Glomerular visceral epithelial cell (primary cell): ENCODE measurements around the gene ITPR1.

ENCODE experiments used
- DNase-seq: peaks from one replicate; pipeline ENCODE4 v3.0.0-alpha.2; 2016; ENCODE audit errors: extremely low spot score

The ITPR1 gene

DNA sequence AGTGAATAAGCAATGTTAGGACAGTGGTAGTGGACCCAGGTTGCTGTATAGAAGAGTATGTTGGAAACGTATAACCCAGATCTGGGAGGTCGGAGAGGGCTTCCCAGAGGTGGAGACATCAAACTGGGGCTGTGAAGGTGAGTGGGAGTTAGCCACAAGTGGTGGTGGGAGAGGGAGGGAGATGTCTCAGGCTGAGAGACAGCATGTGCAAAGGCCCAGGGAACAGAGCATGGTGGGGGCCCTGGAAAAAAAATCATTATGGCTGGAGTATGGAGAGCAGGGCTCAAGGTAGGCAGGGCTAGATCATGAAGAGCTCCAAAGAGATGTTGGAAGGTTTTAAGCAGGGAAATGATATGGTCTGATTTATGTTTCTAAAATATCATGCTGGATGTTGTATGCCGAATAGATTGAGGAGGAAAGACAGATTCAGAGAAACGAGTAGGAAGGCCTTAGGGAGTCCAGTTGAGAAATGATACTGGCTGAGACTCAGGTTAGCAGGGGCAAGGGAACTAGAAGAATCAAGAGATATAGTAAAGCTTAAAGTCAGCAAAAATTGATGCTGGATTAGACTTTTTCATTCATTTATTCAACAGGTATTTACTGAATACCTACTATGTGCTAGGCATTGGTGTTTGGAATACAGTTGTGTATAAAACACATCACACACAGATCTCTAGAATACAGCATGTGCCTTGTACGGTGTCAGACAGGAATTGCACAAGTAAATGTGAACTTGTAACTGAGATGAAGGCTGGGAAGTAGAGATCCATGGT, 17.0 kb downstream of the ITPR1 start:
- DNase-seq, result no peak

DNA sequence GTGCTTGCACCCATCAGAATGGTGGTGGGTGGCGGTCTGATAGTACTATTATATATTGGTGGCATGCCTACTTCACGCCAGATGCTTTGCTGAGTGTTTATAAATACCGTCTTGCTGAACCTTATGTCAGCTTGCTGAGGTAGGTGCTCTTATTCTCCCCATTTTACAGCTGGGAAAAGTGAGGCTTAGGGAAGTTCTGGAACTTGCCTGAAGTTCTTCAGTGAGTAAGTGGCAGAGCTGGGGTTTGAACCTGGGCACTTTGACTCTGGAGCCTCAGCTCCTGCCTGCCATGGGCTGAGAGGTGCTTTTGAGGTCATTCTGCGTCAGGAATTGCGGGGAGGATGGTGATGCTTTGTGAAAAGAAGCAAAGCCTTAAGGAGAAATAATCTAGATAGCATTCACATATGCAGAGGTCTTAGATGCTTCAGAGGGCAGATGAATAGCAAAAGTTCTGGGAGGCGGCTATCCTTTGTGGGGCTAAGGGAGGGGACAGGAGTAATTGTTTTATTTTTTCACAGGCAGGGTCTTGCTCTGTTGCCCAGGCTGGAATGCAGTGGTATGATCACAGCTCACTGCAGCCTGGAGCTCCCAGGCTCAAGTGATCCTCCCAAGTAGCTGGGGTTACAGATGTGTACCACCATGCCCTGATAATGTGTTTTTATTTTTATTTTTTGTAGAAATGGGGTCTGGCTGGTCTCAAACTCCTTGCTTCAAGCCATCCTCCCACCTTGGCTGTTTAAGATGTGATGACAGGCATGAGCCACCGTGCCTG, 18.5 kb downstream of the ITPR1 start:
- no peak for DNase-seq

DNA sequence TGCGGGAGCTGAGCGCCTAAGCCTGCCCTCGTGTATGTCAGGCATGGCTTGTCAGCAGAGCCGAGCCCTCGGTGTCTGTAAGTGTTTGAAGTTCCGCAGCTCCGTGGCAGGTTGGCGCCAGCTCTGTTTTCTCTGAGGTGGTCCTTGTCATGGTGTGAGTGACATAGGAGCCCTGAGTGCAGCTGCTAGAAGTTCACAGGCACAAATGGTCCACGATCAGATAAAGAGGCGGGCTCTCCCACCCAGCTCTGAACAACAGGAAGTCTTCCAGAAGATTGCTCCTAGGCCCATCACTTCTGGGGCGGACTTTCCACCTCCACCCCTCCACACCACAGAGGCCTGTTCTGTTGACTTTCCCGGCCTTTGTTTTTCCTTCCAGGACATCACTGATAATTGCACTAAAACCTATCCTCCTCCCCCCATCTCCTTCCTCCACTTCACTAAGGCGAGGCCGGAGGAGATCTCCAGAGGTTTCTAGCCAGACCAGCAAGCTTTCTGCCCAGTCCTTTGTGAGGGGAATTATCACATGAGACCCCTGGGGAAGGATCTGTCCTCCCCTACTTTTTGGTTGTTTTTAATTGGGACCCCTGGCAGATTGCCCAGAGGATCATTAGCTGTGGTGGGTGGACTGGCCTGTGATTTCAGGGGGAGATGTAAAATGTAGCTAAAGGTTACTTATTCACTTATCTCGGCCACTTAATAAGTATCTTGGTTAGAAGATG, 19.9 kb downstream of the ITPR1 start:
- no peak for DNase-seq

DNA sequence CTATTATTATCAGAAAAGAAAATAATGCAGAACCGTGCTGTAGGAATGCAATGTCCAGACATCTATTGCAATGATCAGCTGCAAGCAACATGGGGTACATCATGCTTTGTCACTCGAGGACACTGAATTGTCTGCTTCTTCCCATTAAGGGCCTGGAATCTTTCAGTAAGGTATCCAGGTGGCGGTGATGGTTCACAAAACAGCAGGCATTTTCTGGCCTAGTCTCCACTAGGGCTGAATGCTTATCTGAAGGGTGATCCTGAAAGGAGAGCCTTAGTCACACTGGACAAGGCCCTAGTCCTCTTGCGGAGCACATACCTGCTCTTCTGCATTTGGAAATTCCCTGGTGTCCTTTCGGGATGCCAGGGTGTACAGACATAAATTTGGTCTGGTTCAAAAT, 21.2 kb downstream of the ITPR1 start:
- DNase-seq, result no peak

DNA sequence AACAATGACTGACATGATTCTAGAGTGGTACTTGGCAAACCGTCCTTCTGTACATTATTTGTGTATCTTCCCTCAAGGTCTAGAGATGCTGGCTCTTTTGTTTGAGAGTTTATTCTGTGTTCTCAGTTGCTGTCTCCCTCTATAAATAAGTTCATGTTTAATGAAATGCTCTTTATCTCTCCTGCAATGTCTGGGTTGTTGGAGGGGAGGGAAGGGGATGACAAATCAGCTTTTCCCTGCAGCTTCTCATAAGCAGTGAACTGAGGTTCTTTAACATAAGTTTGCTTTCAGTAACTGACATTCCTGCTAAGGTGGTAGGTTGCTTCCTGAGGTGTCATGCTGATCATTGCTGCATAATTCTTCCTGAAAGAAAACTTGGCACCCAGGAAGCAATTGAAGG, 21.8 kb downstream of the ITPR1 start:
- DNase-seq, result no peak

DNA sequence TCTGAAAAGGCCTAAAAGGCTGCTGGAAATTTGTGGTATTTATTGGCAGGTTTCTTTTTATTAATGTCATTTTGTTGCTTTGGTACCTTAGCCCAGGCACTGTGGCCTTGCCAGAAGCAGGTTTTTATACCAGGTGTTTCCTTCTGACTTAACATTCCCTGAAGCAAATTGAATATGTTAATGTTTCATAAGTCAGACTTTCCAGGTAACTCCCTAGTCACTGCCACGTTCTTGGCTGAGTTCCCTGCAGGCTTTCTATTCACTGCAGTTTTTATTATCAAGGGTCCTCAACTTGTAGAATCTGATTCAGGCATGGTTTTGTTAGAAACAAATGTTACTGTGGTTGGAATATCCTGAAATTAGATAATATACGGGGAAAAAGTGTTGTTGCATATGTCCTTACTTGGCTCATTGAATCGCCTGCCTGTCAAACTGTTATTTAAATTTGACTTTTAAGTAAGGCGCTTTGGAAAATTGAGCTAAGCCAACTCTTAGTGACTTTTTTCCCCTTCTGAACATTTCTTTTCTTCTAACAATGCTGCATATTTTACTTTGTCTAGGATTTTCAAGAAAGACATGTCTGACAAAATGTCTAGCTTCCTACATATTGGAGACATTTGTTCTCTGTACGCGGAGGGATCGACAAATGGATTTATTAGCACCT, 22.9 kb downstream of the ITPR1 start:
- DNase-seq, result no peak

- DNase-seq, result no peak
Measured at GRCh38 chr3:4517093-4517492, 23.9 kb downstream of the ITPR1 start.

DNA sequence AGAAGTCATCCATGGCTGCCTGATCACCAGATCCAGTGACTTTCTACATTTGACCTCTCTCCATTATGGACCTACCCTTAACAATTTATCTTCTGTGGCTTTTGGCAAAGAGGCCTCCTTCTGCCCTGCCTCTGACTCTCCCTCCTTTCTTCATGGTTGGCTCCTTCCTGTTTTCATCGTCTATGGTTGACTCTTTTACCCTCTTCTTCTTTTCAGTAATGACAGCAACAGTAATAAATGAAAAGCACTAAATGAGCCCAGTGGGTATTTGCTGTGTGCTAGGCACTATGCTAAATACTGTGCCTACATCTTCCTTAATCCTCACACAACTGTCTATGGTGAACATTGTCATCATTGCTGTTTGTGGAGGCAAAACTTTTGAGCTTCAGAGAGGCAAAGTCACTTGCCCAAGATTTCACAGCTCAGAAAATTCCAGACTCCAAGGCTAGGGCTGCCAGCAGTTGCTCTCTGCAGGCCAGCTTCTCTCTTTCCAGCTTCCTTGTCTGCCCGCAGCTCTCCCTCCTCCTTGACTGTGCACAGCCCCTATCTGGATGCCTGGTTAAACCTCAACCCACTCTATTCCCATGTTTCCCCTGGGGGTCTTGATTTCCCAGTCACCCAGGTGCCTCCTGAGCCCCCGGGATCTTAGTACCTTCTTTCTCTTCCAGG, 24.6 kb downstream of the ITPR1 start:
- DNase-seq, result no peak

DNA sequence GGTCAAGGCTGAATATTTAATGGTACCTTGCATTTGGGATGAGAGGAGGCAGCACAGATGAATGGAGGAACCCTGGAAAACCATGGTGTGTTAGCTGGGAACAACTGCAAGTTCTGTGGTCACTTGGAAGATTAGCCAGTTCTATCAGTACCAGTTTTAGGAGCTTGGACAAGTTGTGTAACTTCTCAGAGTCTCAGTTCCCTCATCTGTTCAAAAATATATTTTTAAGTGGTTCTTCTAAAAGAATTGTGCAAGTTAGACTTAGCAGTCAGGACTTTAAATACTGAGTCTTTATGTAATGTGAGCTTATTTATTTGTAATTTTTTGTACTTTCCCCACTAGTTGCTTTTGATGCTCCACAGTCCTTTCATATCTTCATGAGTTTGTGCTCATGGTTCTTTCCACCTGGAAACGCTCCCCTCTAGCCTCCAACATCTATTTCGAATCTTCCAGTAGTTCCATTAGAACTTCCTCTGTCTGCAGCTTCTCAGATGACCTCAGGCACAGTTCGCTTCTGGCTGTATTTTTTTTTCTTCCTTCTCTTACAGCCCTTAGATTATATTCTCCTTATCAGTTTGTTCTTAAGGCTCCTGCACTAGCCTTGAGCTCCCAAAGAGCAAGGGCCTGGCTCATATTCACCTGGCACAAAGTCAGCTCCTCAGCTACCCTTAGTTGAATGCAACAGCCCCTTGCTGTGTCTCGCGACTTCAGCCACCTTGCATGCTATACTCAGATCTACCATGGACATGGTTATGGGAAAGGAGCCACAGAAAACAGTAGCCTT, 27.1 kb downstream of the ITPR1 start:
- DNase-seq, result no peak

DNA sequence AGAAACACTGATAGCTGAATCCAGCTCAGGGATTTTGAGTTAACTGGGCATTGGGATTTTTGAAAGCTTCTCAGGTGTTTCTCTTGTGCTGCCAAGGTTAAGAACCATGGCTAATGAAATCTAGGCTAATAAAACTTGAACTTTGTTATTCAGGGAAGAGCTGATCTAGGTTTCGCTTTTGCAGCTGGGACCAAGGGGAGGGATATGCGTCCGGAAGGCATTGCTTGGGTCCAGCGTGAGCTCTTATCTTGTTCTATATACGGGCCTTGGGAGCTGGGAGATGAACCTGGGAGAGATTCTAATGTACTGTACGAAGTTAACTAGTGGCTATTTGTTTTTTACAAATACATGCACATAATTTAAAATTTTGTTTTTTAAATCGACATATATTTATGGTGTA, 29.8 kb downstream of the ITPR1 start:
- no peak for DNase-seq

- no peak for DNase-seq
Measured at GRCh38 chr3:4523710-4524698, 30.9 kb downstream of the ITPR1 start.

DNA sequence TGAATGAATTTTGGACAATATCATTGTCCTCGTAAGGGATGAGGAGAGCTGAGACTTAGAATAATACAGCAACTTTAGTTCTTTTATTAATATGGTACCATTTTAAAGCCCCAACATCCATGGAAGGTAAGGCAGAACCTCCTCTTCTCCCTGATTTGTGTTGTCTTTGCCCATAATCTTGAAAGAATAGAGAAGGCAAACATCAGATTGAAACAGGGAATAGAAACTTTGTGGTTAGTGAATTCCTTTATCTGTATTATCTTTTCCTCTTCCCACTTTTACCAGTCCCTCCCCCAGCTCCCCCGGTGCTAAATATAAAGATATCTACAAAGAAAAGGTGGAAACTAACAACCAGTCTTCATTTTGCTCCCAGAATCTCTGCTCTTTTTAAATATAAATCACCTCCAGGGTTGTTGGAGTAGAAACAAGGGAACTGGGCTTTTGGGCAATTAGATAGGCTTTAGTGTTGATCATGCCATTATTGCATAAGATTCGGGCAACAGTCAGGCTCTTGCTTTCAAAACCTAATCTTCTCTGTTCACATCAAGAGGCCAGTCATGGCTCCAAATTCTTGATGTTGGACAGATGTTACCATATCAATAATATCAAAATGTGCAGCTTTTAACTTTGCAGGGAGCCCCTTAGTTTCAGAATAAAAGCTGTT, 32.5 kb downstream of the ITPR1 start:
- no peak for DNase-seq

DNA sequence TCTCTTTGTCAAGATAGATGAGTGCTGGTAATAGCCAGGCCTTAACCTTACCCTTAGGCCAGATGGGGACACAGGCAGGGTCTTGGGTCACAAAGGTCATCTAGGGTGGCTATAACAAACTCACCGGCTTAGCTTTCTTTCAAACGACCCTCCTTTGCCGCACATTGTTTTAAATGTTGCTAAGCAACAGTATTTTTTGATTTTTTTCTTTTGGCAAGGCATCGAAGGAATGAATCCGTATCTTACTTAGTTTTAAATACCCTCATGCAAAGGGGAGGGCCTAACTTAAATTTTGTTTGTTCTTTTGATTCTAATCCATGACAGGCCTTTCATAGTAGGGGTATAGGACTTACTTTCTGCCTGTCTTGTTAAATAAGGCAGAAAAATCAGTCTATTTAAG, 35.2 kb downstream of the ITPR1 start:
- DNase-seq, result no peak

DNA sequence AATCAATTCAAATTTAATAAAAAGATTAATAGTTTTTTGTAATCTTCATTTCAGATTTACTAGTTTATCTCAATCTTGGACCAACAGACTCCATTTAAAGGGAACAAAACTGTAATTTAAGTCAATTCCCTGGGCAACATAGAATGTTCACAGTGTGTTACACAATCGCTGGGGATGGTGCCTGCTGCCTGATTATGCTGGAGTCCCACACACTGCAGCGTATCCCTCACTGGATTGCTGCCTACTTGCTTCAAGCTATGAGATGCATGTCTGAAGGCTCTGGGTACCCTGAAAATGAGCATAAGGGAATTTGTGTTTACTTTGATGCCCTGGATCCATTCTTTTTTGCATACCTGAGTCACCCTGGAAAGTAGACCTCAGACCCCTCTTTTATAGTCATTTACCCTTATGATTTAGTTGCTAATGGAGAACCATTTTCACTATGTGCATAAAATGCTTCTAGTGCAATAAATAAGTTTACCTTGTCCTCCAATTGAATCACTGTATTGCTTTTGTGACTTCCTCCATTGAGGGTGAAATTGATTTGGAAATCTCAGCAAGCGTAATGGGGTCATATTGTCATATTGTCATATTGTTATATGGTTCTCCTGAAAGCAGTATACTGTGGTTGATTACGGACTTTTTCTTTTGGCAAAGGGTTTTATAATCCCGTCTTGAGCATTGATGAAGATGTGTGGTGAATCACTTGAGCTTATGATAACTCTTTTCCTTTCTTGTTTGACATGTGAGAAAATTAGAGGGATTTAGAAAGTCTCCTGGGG, 35.9 kb downstream of the ITPR1 start:
- DNase-seq, result no peak

GRCh38 chr3:4529876-4530588, 36.9 kb downstream of the ITPR1 start:
- no peak for DNase-seq

DNA sequence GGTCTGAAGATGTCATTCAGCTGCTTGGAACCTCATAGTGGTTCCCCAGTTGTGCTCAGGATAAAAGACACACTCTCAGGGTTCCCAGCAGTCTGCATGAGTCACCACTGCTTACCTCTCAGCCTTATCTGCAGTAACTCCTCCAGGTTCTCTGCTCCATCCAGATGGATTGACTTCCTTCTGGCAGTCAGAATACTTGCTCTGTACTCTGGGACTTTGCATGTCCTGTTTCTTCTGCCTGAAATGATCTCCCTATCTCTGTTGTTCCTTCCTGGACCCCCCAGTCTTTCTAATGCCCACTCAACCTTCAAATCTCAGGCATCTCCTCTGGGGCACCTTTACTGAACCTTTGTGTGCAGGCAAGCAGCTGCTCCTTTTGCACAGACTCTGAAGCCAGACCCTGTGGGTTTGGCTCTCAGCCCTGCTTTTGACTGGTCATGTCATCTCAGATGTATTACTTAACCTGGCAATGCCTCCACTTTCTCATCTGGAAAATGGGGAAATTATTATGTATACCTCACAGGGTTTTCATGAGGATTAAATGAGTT, 38.4 kb downstream of the ITPR1 start:
- DNase-seq, result no peak

GRCh38 chr3:4532535-4533112, 39.5 kb downstream of the ITPR1 start:
- no peak for DNase-seq
